Kidney glomerular epithelial cell (primary cell): ENCODE data around the gene APBB1IP.

Experiments
- DNase-seq: peaks from one replicate; lab custom pipeline; 2025; lab: John Stamatoyannopoulos, UW

APBB1IP gene

DNA sequence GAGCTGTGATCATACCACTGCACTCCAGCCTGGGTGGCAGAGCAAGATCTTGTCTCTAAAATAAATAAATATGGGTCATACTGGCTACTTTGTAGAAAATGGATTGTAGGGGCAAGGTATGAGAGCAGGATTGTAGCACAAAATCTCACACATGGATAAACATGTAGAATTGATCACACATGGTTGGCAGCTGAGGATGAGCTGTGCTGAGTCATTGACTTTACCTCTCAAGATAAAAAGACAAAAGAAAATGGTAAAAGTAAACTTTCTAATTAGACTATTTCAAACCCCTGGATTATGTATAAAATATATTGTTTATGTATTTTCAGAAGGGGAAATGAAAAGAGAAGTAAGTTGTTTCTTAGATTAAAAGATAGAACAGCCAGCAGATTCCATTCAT, 69.3 kb downstream of the APBB1IP start:
- no peak for DNase-seq

GRCh38 chr10:26508016-26508415, 69.9 kb downstream of the APBB1IP start:
- DNase-seq = no peak

- DNase-seq = no peak
Measured at GRCh38 chr10:26509307-26509706, 71.2 kb downstream of the APBB1IP start.

GRCh38 chr10:26513101-26513500, 75.0 kb downstream of the APBB1IP start:
- no peak for DNase-seq

GRCh38 chr10:26516540-26517101, 78.5 kb downstream of the APBB1IP start:
- no peak for DNase-seq

GRCh38 chr10:26517141-26517867, 79.2 kb downstream of the APBB1IP start:
- DNase-seq = no peak

GRCh38 chr10:26519803-26520202, 81.7 kb downstream of the APBB1IP start:
- DNase-seq = no peak

- no peak for DNase-seq
Measured at GRCh38 chr10:26520575-26520974, 82.4 kb downstream of the APBB1IP start.

DNA sequence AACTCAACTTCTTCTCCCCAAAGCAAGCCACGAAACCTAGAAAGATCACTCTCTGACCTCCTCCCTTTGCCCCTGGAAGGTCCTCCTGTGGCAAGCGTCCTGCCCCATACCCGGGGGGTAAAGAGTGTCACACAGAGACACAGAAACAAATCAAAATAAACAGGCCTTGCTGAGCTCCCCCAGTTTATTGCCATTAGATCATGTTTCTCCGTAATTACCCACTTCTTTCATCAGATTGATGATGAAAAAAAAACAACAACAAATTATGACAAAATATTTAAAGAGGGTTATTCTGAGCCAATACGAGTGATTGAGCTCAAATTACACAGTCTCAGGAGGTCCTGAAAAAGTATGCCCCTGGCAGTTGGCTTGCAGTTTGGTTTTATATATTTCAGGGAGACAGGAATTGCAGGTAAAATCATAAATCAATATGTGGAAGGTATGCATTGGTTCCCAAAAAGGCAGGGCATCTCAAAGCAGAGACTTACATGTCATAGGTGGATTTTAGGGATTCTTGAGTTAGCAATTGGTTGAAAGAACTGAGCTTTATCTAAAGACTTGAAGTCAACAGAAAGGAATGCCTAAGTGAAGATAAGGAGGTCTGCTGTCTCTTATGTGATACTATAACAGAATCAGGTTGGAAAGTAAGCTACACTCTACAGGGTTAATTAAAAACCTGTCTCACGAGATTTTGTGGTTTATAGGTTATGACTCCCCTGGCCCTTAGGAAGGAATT, 86.2 kb downstream of the APBB1IP start:
- DNase-seq = peak; percentile 26

- no peak for DNase-seq
Measured at GRCh38 chr10:26525586-26525985, 87.4 kb downstream of the APBB1IP start.

- no peak for DNase-seq
Measured at GRCh38 chr10:26527018-26527417, 88.9 kb downstream of the APBB1IP start.

DNA sequence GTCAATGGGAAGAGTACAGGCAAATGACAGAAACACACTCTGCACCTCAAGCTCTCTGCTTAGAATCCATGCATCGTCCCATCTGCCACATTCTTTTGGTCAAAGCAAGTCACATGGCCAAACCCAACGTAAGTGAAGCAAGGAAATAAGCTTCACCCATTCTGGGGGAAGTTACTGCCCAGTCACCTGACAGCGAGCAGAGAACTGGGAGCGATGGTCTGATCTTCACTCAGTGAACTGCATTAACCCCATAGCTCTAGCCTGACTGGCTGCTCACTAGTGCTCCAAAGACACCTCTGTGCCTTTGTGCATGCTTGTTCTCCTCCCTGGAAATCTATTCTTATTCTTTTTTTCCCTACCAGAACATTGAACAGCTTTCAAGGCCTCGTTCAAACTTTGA, 89.9 kb downstream of the APBB1IP start:
- no peak for DNase-seq

- DNase-seq = no peak
Measured at GRCh38 chr10:26528715-26529393, 90.7 kb downstream of the APBB1IP start.

GRCh38 chr10:26534384-26534783, 96.2 kb downstream of the APBB1IP start:
- no peak for DNase-seq

DNA sequence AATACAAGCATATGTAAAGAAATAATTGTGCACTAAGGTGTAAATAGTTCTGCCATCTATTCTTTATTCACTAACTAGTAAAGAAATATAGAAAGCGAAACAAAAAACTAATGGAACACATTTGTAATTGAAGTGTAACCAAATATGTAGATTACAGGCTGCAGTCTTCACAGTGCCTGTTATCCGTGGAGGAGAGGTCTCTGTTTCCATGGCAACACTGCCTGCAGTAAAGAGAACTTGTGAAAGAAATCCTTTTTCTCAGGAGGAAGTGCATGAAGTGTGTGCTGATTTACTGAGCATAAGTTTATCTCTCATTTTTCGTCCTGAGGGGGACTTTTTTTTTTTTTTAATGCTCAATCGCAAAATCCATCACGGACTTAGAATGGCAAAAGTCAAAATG, 102.5 kb downstream of the APBB1IP start:
- DNase-seq = no peak

DNA sequence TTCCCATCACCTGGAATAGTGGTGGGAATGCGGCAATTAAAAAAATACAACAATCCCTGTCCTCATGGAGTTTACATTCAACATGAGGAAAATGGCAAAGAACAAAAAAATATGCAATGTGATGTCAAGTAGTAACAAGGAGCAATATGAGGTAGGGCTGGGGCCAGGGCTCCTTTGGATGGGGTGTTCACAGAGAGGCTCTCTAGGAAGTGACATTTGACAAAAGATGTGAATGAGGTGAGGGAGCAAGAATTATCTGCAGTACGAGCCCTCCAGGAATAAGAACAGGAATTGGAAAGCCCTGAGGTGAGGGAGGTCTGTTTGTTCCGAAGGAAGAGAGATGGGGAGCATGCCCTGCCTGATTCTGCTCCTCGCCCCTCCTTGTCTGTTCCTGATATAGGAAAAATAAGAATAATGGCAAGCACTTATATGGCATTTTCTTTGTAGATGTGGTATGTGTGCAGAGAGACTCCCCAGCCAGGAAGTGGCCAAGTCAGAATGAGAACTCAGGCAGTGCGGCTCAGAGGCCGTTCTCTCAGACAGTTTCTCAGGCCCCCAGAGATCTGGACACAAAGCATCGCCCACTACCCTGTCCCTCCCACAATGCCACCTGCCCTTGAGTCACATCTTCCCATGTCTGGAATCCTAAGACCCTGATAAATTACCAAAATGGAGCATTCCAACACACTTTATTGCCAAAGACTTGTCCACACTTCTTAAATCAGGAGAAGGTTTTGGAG, 105.6 kb downstream of the APBB1IP start:
- no peak for DNase-seq

GRCh38 chr10:26544932-26545331, 106.8 kb downstream of the APBB1IP start:
- no peak for DNase-seq

- DNase-seq = no peak
Measured at GRCh38 chr10:26550774-26551526, 112.8 kb downstream of the APBB1IP start.

GRCh38 chr10:26554246-26554645, 116.1 kb downstream of the APBB1IP start:
- no peak for DNase-seq

GRCh38 chr10:26555719-26556368, 117.7 kb downstream of the APBB1IP start:
- DNase-seq = peak; percentile 89
